NAMALWA (cell line): ENCODE measurements around the gene DNAJC4.
A peak's percentile ranks its signal among the peaks of the same experiment; 100 is the strongest.

Experiments used
- DNase-seq: peaks from one replicate; pipeline ENCODE4 v3.0.0-alpha.2; 2015; ENCODE audit warnings: low spot score

Gene DNAJC4

GRCh38 chr11:64208086-64208795 is 22.1 kb upstream of the DNAJC4 start:
- no peak for DNase-seq

GRCh38 chr11:64208796-64209562 is 21.4 kb upstream of the DNAJC4 start:
- DNase-seq = no peak

GRCh38 chr11:64209563-64209843 is 20.8 kb upstream of the DNAJC4 start:
- DNase-seq = no peak

- DNase-seq = no peak
Measured at GRCh38 chr11:64210301-64211020, 19.9 kb upstream of the DNAJC4 start.

GRCh38 chr11:64211181-64211872 is 19.0 kb upstream of the DNAJC4 start:
- no peak for DNase-seq

GRCh38 chr11:64216879-64217278 is 13.5 kb upstream of the DNAJC4 start:
- no peak for DNase-seq

GRCh38 chr11:64218628-64219353 is 11.6 kb upstream of the DNAJC4 start:
- DNase-seq = no peak

- DNase-seq = no peak
Measured at GRCh38 chr11:64219354-64219684, 11.0 kb upstream of the DNAJC4 start.

- no peak for DNase-seq
Measured at GRCh38 chr11:64219755-64220154, 10.6 kb upstream of the DNAJC4 start.

- no peak for DNase-seq
Measured at GRCh38 chr11:64220271-64220670, 10.1 kb upstream of the DNAJC4 start.

- DNase-seq = no peak
Measured at GRCh38 chr11:64220798-64221197, 9.6 kb upstream of the DNAJC4 start.

- no peak for DNase-seq
Measured at GRCh38 chr11:64222651-64223000, 7.7 kb upstream of the DNAJC4 start.

GRCh38 chr11:64223001-64223651 is 7.2 kb upstream of the DNAJC4 start:
- no peak for DNase-seq

- no peak for DNase-seq
Measured at GRCh38 chr11:64224151-64224890, 6.0 kb upstream of the DNAJC4 start.

GRCh38 chr11:64224891-64225607 is 5.3 kb upstream of the DNAJC4 start:
- no peak for DNase-seq

- DNase-seq = peak; percentile 93
Measured at GRCh38 chr11:64225608-64226506, 4.5 kb upstream of the DNAJC4 start, which contains the start of the genes NUDT22 and TRPT1. Gene NUDT22 (plus strand): TSS chr11:64226274. CDS start chr11:64226653, 379 bp downstream. Gene TRPT1 (minus strand): TSS chr11:64226186. CDS start chr11:64225860, 326 bp downstream.

GRCh38 chr11:64226507-64227051 is 3.8 kb upstream of the DNAJC4 start:
- peak; percentile 77 for DNase-seq

GRCh38 chr11:64227405-64227956 is 2.9 kb upstream of the DNAJC4 start:
- DNase-seq = no peak
